ENCODE results near the gene PIK3CG.

- TF ChIP-seq CTCF (IDR thresholded peaks at IDR 0.05) (no peak), HEYL (CRISPR knock-in tag; IDR thresholded peaks at IDR 0.05) (no peak), NFE2L2 (conservative IDR thresholded peaks at IDR 0.05; ENCODE audit: low read length) (no peak), CBX2 (IDR thresholded peaks at IDR 0.05; ENCODE audit: borderline replicate concordance, low read depth) (no peak), SMC3 (IDR thresholded peaks at IDR 0.05) (no peak), EP300 (IDR thresholded peaks at IDR 0.05) (no peak), CBX8 (IDR thresholded peaks at IDR 0.05) (no peak), CHD4 (IDR thresholded peaks at IDR 0.05; ENCODE audit: borderline replicate concordance) (no peak), MAFK (IDR thresholded peaks at IDR 0.05; ENCODE audit: partially characterized antibody) (no peak), RCOR1 (IDR thresholded peaks at IDR 0.05; ENCODE audit: low read depth, low read length) (no peak), REST (IDR thresholded peaks at IDR 0.05) (no peak), JUNB (IDR thresholded peaks at IDR 0.05) (no peak), POLR2A (IDR thresholded peaks at IDR 0.05; ENCODE audit: low read length) (no peak)
These were observed 592 bp upstream of the PIK3CG start for GRCh38 chr7:106864298-106865081.

Measured in A549 (cell line).